NCI-H1092 (cell line): ENCODE measurements around the gene PRR7.

Source experiments
- DNase-seq: peaks from one replicate; lab custom pipeline; 2025; lab: John Stamatoyannopoulos, UW

PRR7 gene

GRCh38 chr5:177452688-177453638 is 6.3 kb downstream of the PRR7 start:
- no peak for DNase-seq

GRCh38 chr5:177453852-177454396 is 7.3 kb downstream of the PRR7 start:
- DNase-seq: no peak

- peak; percentile 74 for DNase-seq
These were observed 7.9 kb downstream of the PRR7 start for GRCh38 chr5:177454397-177455035.

GRCh38 chr5:177455036-177455660 is 8.5 kb downstream of the PRR7 start:
- peak; percentile 69 for DNase-seq

- peak; percentile 82 for DNase-seq
These were observed 9.3 kb downstream of the PRR7 start for GRCh38 chr5:177455661-177456590.

GRCh38 chr5:177456591-177456964 is 10.0 kb downstream of the PRR7 start:
- no peak for DNase-seq

GRCh38 chr5:177456976-177457851 is 10.6 kb downstream of the PRR7 start:
- peak; percentile 56 for DNase-seq

- no peak for DNase-seq
These were observed 11.5 kb downstream of the PRR7 start for GRCh38 chr5:177457852-177458681.

- no peak for DNase-seq
These were observed 12.3 kb downstream of the PRR7 start for GRCh38 chr5:177458912-177459350.

- no peak for DNase-seq
These were observed 12.7 kb downstream of the PRR7 start for GRCh38 chr5:177459357-177459756.

- DNase-seq: no peak
These were observed 13.4 kb downstream of the PRR7 start for GRCh38 chr5:177459819-177460628.

- DNase-seq: no peak
These were observed 15.5 kb downstream of the PRR7 start for GRCh38 chr5:177462021-177462670.

- DNase-seq: no peak
These were observed 18.4 kb downstream of the PRR7 start for GRCh38 chr5:177465044-177465443.

GRCh38 chr5:177466861-177467260 is 20.2 kb downstream of the PRR7 start:
- no peak for DNase-seq

GRCh38 chr5:177467436-177467835 is 20.8 kb downstream of the PRR7 start:
- no peak for DNase-seq

- DNase-seq: no peak
These were observed 21.7 kb downstream of the PRR7 start for GRCh38 chr5:177468329-177468684.

- DNase-seq: no peak
These were observed 22.3 kb downstream of the PRR7 start for GRCh38 chr5:177468685-177469628.
